Omental fat pad (tissue), 4 donors: ENCODE measurements around the gene DNAJC17. TPM values are rescaled to one million over a fixed set of nuclear protein-coding genes. Genes with fewer than 3 reads are reported as not detected.

ENCODE experiments used
- ATAC-seq: fragments of 150-250 bp; one replicate; pipeline ENCODE4 v1.9.1; 2016; ENCODE audit warnings: mild to moderate bottlenecking, moderate library complexity; ENCODE audit not compliant: low FRiP score
- DNase-seq: peaks from one replicate; pipeline ENCODE4 v3.0.0-alpha.2; 2019; ENCODE audit warnings: low spot score
- total RNA-seq, 4 donors: library from RNA; depleted of rRNA; stranded (reverse); fragments of >200 nt; gene quantifications; one replicate each; pipeline ENCODE4 v1.1.0, GENCODE V29; 2016
- TF ChIP-seq, protein P1 (sequence below), 3 donors: fragments of 450-650 bp; IDR thresholded peaks; one replicate each; pipeline ENCODE4 v1.5.1; 2016 to 2017; ENCODE audit warnings: antibody characterized with exemption in 3 of 3, mild to moderate bottlenecking in 3 of 3, moderate library complexity in 2 of 3

The DNAJC17 gene
- total RNA-seq, 4 donors from 2014 or later = 8.8 to 21.1 (median 17.1) TPM

- TF ChIP-seq, protein P1, sequence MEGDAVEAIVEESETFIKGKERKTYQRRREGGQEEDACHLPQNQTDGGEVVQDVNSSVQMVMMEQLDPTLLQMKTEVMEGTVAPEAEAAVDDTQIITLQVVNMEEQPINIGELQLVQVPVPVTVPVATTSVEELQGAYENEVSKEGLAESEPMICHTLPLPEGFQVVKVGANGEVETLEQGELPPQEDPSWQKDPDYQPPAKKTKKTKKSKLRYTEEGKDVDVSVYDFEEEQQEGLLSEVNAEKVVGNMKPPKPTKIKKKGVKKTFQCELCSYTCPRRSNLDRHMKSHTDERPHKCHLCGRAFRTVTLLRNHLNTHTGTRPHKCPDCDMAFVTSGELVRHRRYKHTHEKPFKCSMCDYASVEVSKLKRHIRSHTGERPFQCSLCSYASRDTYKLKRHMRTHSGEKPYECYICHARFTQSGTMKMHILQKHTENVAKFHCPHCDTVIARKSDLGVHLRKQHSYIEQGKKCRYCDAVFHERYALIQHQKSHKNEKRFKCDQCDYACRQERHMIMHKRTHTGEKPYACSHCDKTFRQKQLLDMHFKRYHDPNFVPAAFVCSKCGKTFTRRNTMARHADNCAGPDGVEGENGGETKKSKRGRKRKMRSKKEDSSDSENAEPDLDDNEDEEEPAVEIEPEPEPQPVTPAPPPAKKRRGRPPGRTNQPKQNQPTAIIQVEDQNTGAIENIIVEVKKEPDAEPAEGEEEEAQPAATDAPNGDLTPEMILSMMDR (IDR thresholded peaks at IDR 0.05) = no peak
- no peak for DNase-seq
- no peak for ATAC-seq
Measured at GRCh38 chr15:40850576-40851112, 43.4 kb upstream of the DNAJC17 start.

DNA sequence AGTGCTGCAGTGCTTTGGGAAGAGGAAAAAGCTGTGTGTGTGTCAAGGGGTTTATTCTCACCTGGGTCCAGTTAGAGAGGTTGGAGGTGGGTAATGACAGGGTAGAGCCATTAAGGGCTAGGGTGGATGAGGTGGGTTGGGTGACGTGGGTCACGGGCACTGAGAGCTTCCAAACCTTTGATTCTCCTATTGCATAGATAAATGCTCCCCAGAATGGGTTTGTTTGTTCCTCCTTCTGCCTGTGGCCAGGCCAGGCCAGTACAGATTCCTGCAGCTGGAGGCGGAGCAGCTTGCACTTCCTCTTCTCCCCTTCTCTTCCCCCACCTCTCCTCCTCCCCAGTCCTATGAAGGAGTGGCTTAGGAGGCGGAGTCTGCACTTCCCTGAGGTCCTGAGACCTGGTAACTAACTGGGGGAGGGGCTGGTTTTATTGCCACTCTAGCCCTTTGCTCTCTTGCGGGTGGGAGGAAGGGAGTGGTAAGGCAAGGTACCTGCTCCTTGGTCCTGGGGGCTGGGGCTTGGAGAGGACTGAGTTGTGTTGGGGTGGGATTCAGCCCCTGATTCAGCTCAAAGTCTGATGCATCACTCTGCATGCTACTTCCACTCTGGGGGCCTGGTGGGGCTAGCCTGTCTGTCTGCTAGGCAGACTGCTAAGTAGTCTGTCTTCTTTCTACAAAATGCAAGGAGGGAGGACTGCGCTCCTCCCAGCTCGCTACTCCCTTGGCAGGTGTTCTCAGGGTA, 40.1 kb upstream of the DNAJC17 start:
- no peak for ATAC-seq
- no peak for DNase-seq
- TF ChIP-seq, protein P1 (IDR thresholded peaks at IDR 0.05) = no peak

GRCh38 chr15:40846841-40847222, 39.6 kb upstream of the DNAJC17 start:
- TF ChIP-seq, protein P1 (IDR thresholded peaks at IDR 0.05) = no peak
- DNase-seq (no peak), ATAC-seq (no peak)

- ATAC-seq (no peak), DNase-seq (no peak)
- TF ChIP-seq, protein P1 (IDR thresholded peaks at IDR 0.05) = no peak
Measured at GRCh38 chr15:40845511-40846284, 38.4 kb upstream of the DNAJC17 start.

GRCh38 chr15:40845036-40845435, 37.8 kb upstream of the DNAJC17 start:
- TF ChIP-seq, protein P1 (IDR thresholded peaks at IDR 0.05) = no peak
- no peak for DNase-seq
- ATAC-seq = no peak

DNA sequence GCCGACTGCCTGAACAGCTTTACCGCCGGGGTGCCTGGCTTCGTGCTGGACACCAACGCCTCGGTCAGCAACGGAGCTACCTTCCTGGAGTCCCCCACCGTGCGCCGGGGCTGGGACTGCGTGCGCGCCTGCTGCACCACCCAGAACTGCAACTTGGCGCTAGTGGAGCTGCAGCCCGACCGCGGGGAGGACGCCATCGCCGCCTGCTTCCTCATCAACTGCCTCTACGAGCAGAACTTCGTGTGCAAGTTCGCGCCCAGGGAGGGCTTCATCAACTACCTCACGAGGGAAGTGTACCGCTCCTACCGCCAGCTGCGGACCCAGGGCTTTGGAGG, 37.4 kb upstream of the DNAJC17 start:
- no peak for DNase-seq
- peak; percentile 24 for ATAC-seq

More for the DNA sequence above, 37.4 kb upstream of the DNAJC17 start:
- TF ChIP-seq, protein P1 (IDR thresholded peaks at IDR 0.05) = no peak
